K562 (cell line): ENCODE results near the gene MEF2D. TPM values are rescaled to one million over a fixed set of nuclear protein-coding genes. Genes with fewer than 3 reads are reported as not detected.

Experiments used
- HCFC1 ChIP-seq: IDR thresholded peaks from 2 replicates; pipeline ENCODE4 v1.6.1; 2012; ENCODE audit warnings: low read depth, low read length, improper control_type of control experiment
- NR3C1 ChIP-seq: sonication (generic); formaldehyde crosslinking; IDR thresholded peaks from 2 replicates; pipeline ENCODE4 v1.8.1; 2022; ENCODE audit warnings: missing genetic modification reagents
- SNAPC5 ChIP-seq: fragments of 250-450 bp; sonication (Bioruptor Pico); IDR thresholded peaks from 2 replicates; pipeline ENCODE4 v1.8.0; 2021; ENCODE audit warnings: moderate library complexity, mild to moderate bottlenecking, inconsistent platforms
- TAF9B ChIP-seq: fragments of 450-650 bp; IDR thresholded peaks from 2 replicates; pipeline ENCODE4 v1.6.1; 2018; ENCODE audit warnings: mild to moderate bottlenecking; ENCODE audit not compliant: partially characterized antibody
- ZKSCAN1 ChIP-seq: fragments of 150-350 bp; IDR thresholded peaks from 2 replicates; pipeline ENCODE4 v1.6.1; 2016; ENCODE audit warnings: low read depth, low read length
- ZMIZ1 ChIP-seq, 2 experiments: fragments of 150-350 bp in 1 of 2; IDR thresholded peaks; 2 replicates each; pipeline ENCODE4 v1.6.1; 2012 to 2016; ENCODE audit warnings: low read depth in 2 of 2, low read length in 2 of 2, mild to moderate bottlenecking in 1 of 2, moderate library complexity in 1 of 2
- ZNF431 ChIP-seq: sonication (generic); formaldehyde crosslinking; IDR thresholded peaks from 2 replicates; pipeline ENCODE4 v1.8.0; 2022; ENCODE audit warnings: mild to moderate bottlenecking, missing genetic modification reagents
- polyA plus RNA-seq, 8 experiments: library from polyadenylated mRNA; depleted of rRNA in 4 of 8; stranded (reverse) in 5 of 8; unstranded in 3 of 8; fragments of >200 nt; fragmentation: Nextera tagmentation in 2 of 8; fragmentation: Illumina TruSeq in 1 of 8; extraction: Ambion mirVana in 2 of 8; extraction: Trizol in 1 of 8; gene quantifications; 2 replicates each; pipeline versions ENCODE4 v1.2.1 to v1.2.3, GENCODE V29; 2011 to 2014; ENCODE audit warnings: inconsistent platforms in 1 of 8, missing spikeins in 1 of 8
- total RNA-seq, 7 experiments: library from RNA; depleted of rRNA in 6 of 7; stranded (reverse); fragments of >200 nt in 6 of 7; fragmentation: Illumina TruSeq in 2 of 7; extraction: Trizol in 2 of 7; gene quantifications; 2 replicates each; pipeline versions ENCODE4 v1.2.1 to v1.2.3, GENCODE V29; 2011 to 2021; ENCODE audit warnings: low replicate concordance in 1 of 7
- TF ChIP-seq, protein P1 (sequence below): fragments of 450-650 bp; IDR thresholded peaks from 2 replicates; pipeline ENCODE4 v1.7.1; 2018; ENCODE audit warnings: mild to moderate bottlenecking, low read depth; ENCODE audit not compliant: partially characterized antibody
- TF ChIP-seq, protein P2 (sequence below): IDR thresholded peaks from 2 replicates; pipeline ENCODE4 v1.6.1; 2014; ENCODE audit warnings: antibody characterized with exemption
- TF ChIP-seq, protein P3 (sequence below): IDR thresholded peaks from 2 replicates; pipeline ENCODE4 v1.6.1; 2012; ENCODE audit warnings: low read depth, low read length, improper control_type of control experiment, borderline replicate concordance

MEF2D gene
- total and polyA plus RNA-seq, 9 of the 15 experiments (the other 6 are each of a cell fraction or from before 2014, with no cell fraction given): 0.10 to 19.5 (median 2.6) TPM

DNA sequence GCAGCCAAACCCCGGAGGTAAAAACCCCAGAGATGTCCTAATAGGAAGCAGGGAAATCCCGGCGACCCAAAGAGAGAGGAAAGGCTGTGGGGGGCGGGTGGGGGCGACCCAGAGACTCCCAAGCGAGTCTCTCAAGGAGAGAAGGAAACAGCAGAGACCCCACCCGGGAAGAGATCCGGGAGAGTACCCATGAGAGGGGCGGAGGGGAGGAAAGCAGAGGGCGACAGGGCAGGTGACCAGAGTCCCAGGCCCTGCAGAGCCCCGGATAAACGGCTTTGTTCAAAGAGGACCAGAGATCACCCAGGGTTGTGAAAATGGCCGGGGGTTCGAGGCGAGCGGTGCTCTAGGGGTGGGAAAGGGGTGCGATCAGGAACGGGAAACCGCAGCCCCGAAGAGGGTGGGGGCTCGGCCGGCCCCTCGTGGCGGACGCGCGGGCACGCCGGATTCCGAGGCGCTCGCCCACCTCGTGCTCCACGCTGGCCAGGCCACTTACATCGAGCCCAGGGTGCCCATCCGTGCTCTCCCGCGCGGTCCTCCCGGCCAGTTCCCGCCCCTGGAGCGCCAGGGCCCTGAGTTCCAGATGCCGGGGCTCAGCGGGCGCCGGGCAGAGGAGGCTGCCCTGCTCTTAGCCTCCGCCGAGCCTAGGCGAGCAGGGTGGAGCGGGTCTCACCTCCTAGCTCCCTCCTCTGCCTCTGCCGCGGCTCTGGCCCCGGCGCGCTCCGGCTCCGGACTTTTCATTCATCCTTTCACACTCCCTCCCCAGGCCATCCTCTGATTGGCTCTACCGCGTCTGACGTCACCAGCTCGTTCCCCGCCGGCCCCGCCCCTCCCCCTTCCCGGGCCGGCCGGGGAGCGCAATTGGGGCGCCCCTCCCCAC, 79.3 kb downstream of the MEF2D start (continued):
- TF ChIP-seq, protein P1, sequence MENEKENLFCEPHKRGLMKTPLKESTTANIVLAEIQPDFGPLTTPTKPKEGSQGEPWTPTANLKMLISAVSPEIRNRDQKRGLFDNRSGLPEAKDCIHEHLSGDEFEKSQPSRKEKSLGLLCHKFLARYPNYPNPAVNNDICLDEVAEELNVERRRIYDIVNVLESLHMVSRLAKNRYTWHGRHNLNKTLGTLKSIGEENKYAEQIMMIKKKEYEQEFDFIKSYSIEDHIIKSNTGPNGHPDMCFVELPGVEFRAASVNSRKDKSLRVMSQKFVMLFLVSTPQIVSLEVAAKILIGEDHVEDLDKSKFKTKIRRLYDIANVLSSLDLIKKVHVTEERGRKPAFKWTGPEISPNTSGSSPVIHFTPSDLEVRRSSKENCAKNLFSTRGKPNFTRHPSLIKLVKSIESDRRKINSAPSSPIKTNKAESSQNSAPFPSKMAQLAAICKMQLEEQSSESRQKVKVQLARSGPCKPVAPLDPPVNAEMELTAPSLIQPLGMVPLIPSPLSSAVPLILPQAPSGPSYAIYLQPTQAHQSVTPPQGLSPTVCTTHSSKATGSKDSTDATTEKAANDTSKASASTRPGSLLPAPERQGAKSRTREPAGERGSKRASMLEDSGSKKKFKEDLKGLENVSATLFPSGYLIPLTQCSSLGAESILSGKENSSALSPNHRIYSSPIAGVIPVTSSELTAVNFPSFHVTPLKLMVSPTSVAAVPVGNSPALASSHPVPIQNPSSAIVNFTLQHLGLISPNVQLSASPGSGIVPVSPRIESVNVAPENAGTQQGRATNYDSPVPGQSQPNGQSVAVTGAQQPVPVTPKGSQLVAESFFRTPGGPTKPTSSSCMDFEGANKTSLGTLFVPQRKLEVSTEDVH: no peak
- TF ChIP-seq HCFC1 (no peak), NR3C1 (CRISPR knock-in tag) (peak; percentile 89; the same call in 1 of the 2 replicates), ZNF431 (CRISPR knock-in tag) (peak; percentile 78), ZKSCAN1 (no peak), TAF9B (no peak), SNAPC5 (CRISPR knock-in tag) (no peak), ZMIZ1 (IDR thresholded peaks at IDR 0.05; ENCODE audit: low read depth in 2 of 2, low read length in 2 of 2) (no peak)
- TF ChIP-seq, protein P2, sequence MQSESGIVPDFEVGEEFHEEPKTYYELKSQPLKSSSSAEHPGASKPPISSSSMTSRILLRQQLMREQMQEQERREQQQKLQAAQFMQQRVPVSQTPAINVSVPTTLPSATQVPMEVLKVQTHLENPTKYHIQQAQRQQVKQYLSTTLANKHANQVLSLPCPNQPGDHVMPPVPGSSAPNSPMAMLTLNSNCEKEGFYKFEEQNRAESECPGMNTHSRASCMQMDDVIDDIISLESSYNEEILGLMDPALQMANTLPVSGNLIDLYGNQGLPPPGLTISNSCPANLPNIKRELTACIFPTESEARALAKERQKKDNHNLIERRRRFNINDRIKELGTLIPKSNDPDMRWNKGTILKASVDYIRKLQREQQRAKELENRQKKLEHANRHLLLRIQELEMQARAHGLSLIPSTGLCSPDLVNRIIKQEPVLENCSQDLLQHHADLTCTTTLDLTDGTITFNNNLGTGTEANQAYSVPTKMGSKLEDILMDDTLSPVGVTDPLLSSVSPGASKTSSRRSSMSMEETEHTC: no peak
- TF ChIP-seq, protein P3, sequence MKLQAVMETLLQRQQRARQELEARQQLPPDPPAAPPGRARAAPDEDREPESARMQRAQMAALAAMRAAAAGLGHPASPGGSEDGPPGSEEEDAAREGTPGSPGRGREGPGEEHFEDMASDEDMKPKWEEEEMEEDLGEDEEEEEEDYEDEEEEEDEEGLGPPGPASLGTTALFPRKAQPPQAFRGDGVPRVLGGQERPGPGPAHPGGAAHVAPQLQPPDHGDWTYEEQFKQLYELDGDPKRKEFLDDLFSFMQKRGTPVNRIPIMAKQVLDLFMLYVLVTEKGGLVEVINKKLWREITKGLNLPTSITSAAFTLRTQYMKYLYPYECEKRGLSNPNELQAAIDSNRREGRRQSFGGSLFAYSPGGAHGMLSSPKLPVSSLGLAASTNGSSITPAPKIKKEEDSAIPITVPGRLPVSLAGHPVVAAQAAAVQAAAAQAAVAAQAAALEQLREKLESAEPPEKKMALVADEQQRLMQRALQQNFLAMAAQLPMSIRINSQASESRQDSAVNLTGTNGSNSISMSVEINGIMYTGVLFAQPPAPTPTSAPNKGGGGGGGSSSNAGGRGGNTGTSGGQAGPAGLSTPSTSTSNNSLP: no peak
